GM21576 (cell line): ENCODE data around the gene TMEM236.

Experiments used
- ATAC-seq: cut with Tn5 transposase; IDR thresholded peaks from one replicate; pipeline ENCODE4 v1.9.1; 2021; ENCODE audit warnings: mild to moderate bottlenecking, moderate library complexity; ENCODE audit not compliant: unreplicated experiment

Gene TMEM236

GRCh38 chr10:17784688-17785087, 32.7 kb downstream of the TMEM236 start:
- no peak for ATAC-seq

- no peak for ATAC-seq
Observed at GRCh38 chr10:17785276-17785930, 33.4 kb downstream of the TMEM236 start.

GRCh38 chr10:17787087-17787961, 35.3 kb downstream of the TMEM236 start:
- no peak for ATAC-seq

GRCh38 chr10:17788646-17789045, 36.6 kb downstream of the TMEM236 start:
- no peak for ATAC-seq

GRCh38 chr10:17789396-17789795, 37.4 kb downstream of the TMEM236 start:
- ATAC-seq = no peak

GRCh38 chr10:17790651-17791050, 38.6 kb downstream of the TMEM236 start:
- no peak for ATAC-seq

GRCh38 chr10:17792991-17793390, 41.0 kb downstream of the TMEM236 start:
- no peak for ATAC-seq

- ATAC-seq = no peak
Observed at GRCh38 chr10:17793823-17794644, 42.0 kb downstream of the TMEM236 start.

GRCh38 chr10:17795083-17795482, 43.1 kb downstream of the TMEM236 start:
- ATAC-seq = no peak

- no peak for ATAC-seq
Observed at GRCh38 chr10:17795813-17796594, 44.0 kb downstream of the TMEM236 start.

- no peak for ATAC-seq
Observed at GRCh38 chr10:17801507-17801906, 49.5 kb downstream of the TMEM236 start.

- no peak for ATAC-seq
Observed at GRCh38 chr10:17802350-17802749, 50.3 kb downstream of the TMEM236 start.

- ATAC-seq = no peak
Observed at GRCh38 chr10:17802976-17803375, 51.0 kb downstream of the TMEM236 start.

- no peak for ATAC-seq
Observed at GRCh38 chr10:17805330-17805729, 53.3 kb downstream of the TMEM236 start.

GRCh38 chr10:17805921-17806577, 54.0 kb downstream of the TMEM236 start:
- no peak for ATAC-seq

- no peak for ATAC-seq
Observed at GRCh38 chr10:17808971-17809841, 57.2 kb downstream of the TMEM236 start, which contains the start of gene MRC1. Gene MRC1, plus strand, starts transcription at chr10:17809348. Its CDS starts 118 bp downstream, at chr10:17809466.

GRCh38 chr10:17811146-17811865, 59.3 kb downstream of the TMEM236 start:
- ATAC-seq = no peak

GRCh38 chr10:17814973-17815372, 63.0 kb downstream of the TMEM236 start:
- ATAC-seq = no peak
